ENCODE measurements around the gene TMBIM6. TPM values are rescaled to one million over a fixed set of nuclear protein-coding genes. Genes with fewer than 3 reads are reported as not detected.

TMBIM6 gene
- total RNA-seq, 1 donor from 2014 or later = 256 TPM

DNA sequence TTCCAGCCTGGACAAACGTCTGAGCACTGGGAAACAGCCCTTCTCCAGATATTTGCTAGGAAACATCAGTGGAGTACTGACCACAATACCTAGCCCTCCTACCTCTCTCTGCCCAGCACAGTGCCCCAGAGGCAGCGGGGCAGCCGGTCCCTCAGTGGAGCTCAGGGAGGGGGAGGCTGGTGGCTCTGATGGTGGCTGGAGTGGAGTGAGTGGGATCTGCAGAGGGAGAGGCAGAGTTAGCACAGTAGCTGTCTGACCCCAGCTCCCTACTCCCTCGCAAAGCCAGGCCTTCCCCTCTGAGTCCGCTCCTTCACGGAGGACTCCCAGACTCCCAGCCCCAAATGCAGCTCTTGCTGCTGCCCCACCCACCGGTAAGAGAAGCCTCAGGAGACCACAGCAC is 56.9 kb downstream of the TMBIM6 start:
- DNase-seq = no peak

GRCh38 chr12:49798934-49799333 is 57.6 kb downstream of the TMBIM6 start:
- no peak for DNase-seq

DNA sequence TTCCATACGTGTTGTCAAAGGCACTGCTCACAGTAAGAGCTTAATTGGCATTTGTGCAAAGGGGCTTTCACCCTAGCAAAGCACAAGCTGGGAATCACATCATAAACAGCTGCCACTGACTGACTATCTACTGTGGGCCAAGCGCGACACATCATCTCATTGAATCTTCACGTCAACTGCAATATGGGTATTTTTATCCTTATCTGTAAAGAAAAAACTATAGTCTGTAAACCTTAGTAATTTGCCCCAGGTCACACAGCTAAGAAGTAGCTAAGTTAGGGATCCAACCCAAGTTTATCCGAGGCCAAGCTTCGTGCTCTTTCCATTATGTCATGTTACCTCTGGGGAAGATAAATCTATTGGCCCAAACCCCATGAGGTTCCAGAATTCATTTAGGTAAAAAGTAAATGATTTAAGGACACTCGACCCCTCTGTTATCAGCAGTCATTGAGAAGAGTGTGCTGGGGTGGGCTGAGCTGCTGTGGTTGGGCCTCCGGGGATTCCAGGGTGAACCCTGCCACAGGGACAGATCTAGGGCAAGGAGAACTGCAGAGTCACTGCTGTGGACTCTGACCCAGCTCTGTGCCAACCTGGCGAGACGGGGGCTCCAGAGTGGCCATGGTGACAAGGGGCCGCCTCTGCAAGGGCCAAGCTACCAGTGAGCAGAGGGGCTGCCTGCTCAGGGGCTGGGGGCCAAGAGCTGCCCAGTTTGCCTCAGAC is 59.2 kb downstream of the TMBIM6 start:
- DNase-seq = no peak

DNA sequence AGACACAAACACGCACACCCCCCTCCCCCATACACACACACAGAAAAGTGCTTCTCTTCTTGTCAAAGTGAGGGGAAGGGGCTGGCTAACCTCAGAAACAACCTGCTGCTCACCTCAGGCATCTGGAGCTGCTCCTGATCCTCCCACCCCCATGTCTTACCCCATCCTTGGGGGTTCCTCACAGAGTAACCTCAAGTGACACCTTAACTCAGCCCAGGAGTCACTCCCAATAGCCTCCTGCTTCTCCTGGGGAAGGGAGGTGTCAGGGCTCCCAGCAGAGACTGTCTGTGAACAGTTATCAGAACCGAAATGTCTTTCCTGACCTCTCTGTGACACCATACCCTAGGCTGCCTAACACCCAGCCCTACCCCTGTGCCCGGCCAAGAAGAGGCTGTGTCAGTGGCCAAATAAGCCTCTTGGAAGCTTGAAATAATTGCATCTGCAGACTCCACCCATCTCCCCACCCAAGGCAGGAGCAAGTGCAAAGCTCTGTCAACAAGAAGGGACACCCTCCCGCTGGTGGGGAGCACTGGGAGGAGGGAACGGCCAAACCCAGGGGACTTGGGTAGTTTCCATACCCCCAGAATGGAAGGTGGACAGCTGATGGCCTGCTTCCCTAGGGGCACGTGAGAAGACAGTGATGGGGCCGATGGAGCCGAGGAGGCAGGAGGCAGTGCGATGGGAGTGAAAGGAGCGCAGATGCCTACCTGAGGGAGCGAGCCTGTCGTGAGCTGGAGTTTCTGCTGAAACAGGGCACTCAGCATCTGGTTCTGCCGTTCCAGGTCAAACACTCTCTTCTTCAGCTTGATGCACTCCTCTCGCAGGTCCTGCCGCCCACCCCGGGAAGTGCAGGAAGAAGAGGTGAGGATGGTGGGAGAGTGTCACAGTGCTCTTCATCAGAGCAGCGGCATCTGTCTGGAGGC is 60.0 kb downstream of the TMBIM6 start:
- no peak for DNase-seq

DNA sequence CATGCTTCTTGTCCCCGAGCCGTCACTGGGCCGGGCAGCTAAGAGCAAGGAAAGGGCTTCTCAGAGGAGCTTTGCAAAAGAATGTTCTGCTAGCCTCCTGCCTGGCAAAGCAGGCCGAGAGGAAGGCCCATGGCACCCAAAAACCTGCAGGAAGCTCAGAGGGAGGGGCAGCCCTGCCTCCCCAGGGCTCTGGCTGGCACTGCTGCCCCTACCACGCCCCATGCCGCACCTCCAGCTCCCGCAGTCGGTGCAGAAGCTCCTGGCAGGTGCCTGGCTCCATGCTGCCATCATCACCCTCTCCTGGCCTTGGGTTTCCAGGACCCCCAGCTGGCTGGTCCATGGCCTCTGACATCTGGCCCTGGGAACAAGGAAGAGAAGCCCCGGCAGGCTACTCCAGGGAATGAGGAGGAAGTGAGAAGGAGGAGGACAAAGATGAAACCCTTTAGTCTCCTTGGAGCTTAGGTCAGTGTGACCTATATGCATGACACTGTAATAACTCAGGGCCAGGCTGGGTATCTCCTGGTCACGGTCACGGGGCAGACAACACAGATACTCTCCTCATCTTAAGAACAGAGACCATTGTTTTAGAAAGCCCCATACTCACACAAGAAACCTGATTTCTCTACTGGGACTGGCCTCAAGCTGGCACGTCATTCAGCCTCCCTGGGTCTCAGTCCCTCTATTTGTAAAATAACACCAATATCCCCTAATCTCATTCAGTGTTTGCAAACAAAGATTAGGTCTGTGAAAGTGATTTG is 62.5 kb downstream of the TMBIM6 start:
- no peak for DNase-seq

DNA sequence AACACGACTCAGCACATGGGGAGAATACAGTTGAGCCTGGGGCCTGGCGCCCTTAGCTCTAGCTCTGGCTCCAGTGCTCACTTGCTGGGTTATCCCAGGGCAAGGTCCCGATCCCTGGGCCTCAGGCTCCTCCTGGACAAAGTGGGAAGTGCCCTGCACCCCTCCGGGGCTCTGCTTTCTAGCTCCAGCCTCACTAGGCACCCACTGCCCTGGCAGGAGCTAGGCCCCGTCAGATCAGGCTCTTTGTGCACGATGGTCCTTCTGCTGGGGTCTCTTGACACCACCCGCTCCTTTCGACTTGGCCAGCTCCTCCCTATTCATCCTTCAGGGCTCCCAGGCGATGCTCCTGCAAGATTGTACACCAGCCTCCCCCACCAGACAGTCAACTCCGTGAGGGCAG is 63.5 kb downstream of the TMBIM6 start:
- no peak for DNase-seq

GRCh38 chr12:49805409-49805808 is 64.1 kb downstream of the TMBIM6 start:
- no peak for DNase-seq

DNA sequence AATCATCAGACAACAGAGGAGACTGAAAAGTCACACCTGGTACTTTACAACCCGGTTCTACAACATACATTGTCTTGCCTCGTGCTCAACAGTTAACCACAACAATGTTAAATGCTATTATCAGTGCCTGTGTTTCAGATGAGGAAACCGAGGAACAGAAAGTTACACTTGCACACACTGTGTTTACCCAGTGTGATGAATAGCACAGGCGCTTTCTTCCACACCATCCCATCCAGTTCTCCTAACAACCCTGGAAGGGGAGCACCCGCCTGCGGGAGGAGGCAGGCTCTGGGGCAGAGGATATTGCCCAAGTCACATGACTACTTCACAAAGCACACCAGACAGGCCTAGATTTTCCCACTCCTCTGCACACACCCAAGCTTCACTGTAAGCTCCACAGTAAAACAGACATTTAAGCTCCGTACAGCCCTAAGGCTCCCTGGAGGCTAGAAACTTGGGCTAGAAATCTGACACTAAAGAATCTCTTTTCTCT is 65.0 kb downstream of the TMBIM6 start:
- no peak for DNase-seq

GRCh38 chr12:49806877-49807276 is 65.5 kb downstream of the TMBIM6 start:
- no peak for DNase-seq

- DNase-seq = no peak
These were observed 66.7 kb downstream of the TMBIM6 start for GRCh38 chr12:49807991-49808580.

DNA sequence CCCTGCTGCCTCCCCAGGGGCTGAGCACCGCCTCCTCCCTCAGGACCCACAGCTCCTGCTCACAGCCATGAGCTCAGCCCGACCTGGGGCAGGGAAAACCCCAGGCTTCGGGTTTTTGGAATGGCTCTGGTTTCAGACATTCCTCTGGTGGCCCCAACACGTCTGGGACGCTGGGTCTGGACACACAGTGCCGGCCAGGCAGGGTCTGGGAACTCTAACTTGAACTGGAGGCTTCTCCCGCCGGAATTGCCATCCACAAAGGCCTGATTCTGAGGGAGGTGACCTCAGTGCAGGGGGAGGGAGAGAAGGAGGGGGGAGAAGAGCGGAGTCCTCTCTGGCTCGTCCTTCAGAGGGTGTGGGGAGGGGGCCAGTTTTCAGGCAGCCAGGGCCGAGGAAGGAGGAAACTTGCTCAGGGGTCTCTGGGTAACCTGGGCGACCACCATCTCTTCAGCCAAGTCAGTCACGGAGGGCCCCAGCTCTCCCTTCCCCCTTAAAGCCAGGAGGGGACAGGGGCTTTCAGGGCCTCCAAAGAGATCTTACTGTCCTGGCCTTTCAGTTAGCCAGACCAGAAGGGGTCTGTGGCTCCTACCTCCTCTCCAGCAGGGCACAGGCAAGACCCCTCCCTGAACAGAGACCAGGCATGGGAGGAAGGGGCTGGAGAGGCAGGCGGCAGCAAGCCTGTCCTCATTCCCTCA is 67.5 kb downstream of the TMBIM6 start:
- DNase-seq = no peak

- no peak for DNase-seq
These were observed 68.1 kb downstream of the TMBIM6 start for GRCh38 chr12:49809381-49809905.

DNA sequence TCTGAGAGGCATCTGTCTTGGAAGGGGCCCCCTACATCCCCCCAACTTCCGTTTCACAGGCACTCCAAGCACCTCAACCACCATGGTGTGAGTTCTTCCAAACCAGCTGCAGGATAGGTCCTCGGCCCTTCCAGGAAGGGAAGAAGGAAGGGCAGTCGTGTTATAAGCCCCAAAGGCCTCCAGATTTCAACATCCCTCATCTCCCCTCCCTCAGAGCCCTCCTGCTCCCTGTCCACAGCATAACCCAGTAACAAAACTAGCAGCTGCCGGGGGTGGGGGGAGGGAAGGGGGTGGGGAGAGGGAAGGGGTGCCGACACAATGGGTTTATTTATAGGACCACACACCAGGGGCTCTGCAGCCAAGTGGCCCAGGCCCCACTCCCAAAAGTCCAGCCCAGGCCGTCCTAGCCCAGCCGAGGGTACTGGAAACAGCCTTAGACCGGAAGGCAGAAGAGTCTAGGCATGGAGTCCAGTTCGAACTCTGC is 68.6 kb downstream of the TMBIM6 start:
- no peak for DNase-seq

- DNase-seq = no peak
These were observed 69.8 kb downstream of the TMBIM6 start for GRCh38 chr12:49811136-49811535.

- DNase-seq = no peak
These were observed 70.6 kb downstream of the TMBIM6 start for GRCh38 chr12:49811961-49812401.

DNA sequence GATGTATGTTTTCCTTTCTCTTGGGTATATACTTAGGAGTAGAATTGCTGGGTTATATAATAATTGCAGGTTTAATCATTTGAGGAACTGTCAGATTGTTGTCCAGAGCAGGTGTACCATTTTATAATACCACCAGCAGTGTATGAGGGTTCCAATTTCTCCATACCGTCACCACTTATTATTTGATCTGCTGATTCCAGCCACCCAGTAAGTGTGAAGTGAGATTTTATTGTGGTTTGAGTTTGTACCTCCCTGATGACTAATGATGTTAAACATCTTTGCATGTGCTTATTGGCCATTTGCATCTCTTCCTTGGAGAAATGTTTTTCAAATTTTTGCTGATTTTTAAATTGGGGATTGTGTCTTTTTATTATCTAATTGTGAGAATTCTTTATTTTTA is 71.8 kb downstream of the TMBIM6 start:
- DNase-seq = no peak

Small RNA genes within 50 kb of the gene (small RNA-seq; reads per million reads assigned to genes)
- not detected for gene AC020612.2
- gene LSM6P2 = not detected

Other genes starting within 250 kb of the TMBIM6 start
- 7.5 TPM for gene KCNH3, start 202.5 kb upstream of the TMBIM6 start, total RNA-seq
- 29.9 TPM for gene MCRS1, start 173.4 kb upstream of the TMBIM6 start, total RNA-seq
- not detected for gene FAM186B, start 135.9 kb upstream of the TMBIM6 start, total RNA-seq
- gene PRPF40B, start 118.0 kb upstream of the TMBIM6 start, total RNA-seq = 15.0 TPM
- 12.0 TPM for gene FMNL3, start 34.2 kb upstream of the TMBIM6 start, total RNA-seq
- gene NCKAP5L, start 86.9 kb downstream of the TMBIM6 start, total RNA-seq = 10.3 TPM
- gene BCDIN3D, start 101.5 kb downstream of the TMBIM6 start, total RNA-seq = 7.2 TPM
- 22.3 TPM for gene FAIM2, start 162.3 kb downstream of the TMBIM6 start, total RNA-seq
- gene AQP2, start 209.2 kb downstream of the TMBIM6 start, total RNA-seq = not detected
- 0.62 TPM for gene AQP5, start 220.3 kb downstream of the TMBIM6 start, total RNA-seq
- 0.62 TPM for gene AQP6, start 231.4 kb downstream of the TMBIM6 start, total RNA-seq